HCT116 (cell line): ENCODE results near the gene SCAF1.

ENCODE experiments used
- SIN3A ChIP-seq: IDR thresholded peaks from 2 replicates; pipeline ENCODE4 v1.6.1; 2012; ENCODE audit warnings: low read depth
- TF ChIP-seq, protein P1 (sequence below): IDR thresholded peaks from 2 replicates; pipeline ENCODE4 v1.6.1; 2012
- TF ChIP-seq, protein P2 (sequence below), 3 experiments: fragments of 200-600 bp in 1 of 3; sonication (generic) in 1 of 3; IDR thresholded peaks in 2 of 3; conservative IDR thresholded peaks in 1 of 3; 2 replicates each; pipeline ENCODE4 v1.5.1; 2012 to 2017; ENCODE audit warnings: low read depth in 2 of 3, low read length in 2 of 3, antibody characterized with exemption in 1 of 3, borderline replicate concordance in 1 of 3, control low read depth in 1 of 3, mild to moderate bottlenecking in 1 of 3, mixed read lengths in 1 of 3, mixed run types in 1 of 3, moderate library complexity in 1 of 3; ENCODE audit not compliant: insufficient read depth in 1 of 3

DNA sequence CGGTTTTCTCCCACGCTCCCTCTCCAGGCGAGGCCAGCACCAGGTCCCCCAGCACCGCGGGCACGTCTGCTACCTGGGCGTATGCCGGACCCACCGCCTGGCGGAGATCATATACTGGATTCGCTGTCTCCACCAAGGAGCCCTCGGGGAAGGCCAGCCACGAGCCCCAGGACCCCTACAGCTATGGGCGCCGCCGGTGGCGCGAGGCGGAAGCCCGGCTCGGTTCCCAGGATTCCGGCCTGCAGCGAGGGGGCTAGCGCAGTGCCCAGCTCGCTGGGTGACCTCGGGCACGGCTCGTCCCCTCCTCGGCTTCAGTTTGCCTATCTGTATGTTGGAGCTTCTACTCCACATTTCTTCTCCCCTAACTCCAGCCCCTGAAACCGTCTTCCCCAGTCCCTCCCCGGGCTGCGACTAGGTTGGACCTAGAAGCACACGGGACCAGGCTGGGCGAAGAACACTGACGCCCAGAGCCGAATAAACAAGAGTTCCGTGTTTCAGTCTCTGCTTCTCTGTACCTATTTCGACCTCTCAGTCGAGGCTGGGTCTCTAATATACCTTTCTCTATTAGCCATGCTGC is 48.2 kb downstream of the SCAF1 start:
- TF ChIP-seq, protein P1, sequence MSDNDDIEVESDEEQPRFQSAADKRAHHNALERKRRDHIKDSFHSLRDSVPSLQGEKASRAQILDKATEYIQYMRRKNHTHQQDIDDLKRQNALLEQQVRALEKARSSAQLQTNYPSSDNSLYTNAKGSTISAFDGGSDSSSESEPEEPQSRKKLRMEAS, result no peak
- no peak; the same call in 1 of the 2 replicates for TF ChIP-seq SIN3A
- TF ChIP-seq, protein P2, sequence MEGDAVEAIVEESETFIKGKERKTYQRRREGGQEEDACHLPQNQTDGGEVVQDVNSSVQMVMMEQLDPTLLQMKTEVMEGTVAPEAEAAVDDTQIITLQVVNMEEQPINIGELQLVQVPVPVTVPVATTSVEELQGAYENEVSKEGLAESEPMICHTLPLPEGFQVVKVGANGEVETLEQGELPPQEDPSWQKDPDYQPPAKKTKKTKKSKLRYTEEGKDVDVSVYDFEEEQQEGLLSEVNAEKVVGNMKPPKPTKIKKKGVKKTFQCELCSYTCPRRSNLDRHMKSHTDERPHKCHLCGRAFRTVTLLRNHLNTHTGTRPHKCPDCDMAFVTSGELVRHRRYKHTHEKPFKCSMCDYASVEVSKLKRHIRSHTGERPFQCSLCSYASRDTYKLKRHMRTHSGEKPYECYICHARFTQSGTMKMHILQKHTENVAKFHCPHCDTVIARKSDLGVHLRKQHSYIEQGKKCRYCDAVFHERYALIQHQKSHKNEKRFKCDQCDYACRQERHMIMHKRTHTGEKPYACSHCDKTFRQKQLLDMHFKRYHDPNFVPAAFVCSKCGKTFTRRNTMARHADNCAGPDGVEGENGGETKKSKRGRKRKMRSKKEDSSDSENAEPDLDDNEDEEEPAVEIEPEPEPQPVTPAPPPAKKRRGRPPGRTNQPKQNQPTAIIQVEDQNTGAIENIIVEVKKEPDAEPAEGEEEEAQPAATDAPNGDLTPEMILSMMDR (IDR thresholded peaks at IDR 0.05 in 2 of 3, conservative IDR thresholded peaks at IDR 0.05 in 1 of 3; ENCODE audit: borderline replicate concordance in 1 of 3, insufficient read depth in 1 of 3, low read depth in 2 of 3, low read length in 2 of 3), result no peak
